HUES64 (cell line): ENCODE data around the gene COLEC12.
"Not testable (repeated sequence)": the region's sequence is repeated elsewhere in the genome, so short reads cannot be mapped to it uniquely, and the experiment has no call there.

Source experiments
- H3K27ac ChIP-seq: 2 replicates; pipeline ENCODE4 v1.7.0; 2013; ENCODE audit warnings: low read depth, low read length, inconsistent platforms
- H3K27me3 ChIP-seq: 2 replicates; pipeline ENCODE4 v1.6.1; 2013; ENCODE audit warnings: mild to moderate bottlenecking, low read length; ENCODE audit not compliant: insufficient read depth
- H3K36me3 ChIP-seq: 2 replicates; pipeline ENCODE4 v1.6.1; 2013; ENCODE audit warnings: mild to moderate bottlenecking, low read length; ENCODE audit not compliant: insufficient read depth
- H3K4me1 ChIP-seq: 2 replicates; pipeline ENCODE4 v1.6.1; 2013; ENCODE audit warnings: mild to moderate bottlenecking, low read length, moderate library complexity; ENCODE audit not compliant: insufficient read depth
- H3K4me3 ChIP-seq: 2 replicates; pipeline ENCODE4 v1.5.1; 2013; ENCODE audit warnings: mild to moderate bottlenecking, low read length, moderate library complexity
- H3K9ac ChIP-seq: 2 replicates; pipeline ENCODE4 v1.6.1; 2013; ENCODE audit warnings: mild to moderate bottlenecking, low read depth, low read length
- H3K9me3 ChIP-seq: 2 replicates; pipeline ENCODE4 v1.6.1; 2013; ENCODE audit warnings: low read depth, low read length; ENCODE audit not compliant: insufficient read depth
- WGBS: fragments of 150-250, 120-280 bp; methylation state at CpG from one replicate; pipeline ENCODE4 v1.1.7; 2013; ENCODE audit warnings: missing lambda C conversion rate; 5-methylcytosine and 5-hydroxymethylcytosine counted together

COLEC12 gene

GRCh38 chr18:405006-405405, 95.5 kb downstream of the COLEC12 start:
- H3K27ac ChIP-seq, H3K27me3 ChIP-seq, H3K36me3 ChIP-seq, H3K4me3 ChIP-seq, H3K4me1 ChIP-seq, H3K9ac ChIP-seq: not testable (repeated sequence)
- H3K9me3 ChIP-seq, result peaks cover 11% of the 10 kb centered on the region; the same call in 1 of the 2 replicates
- 97% methylated on average over 4 of the region's 4 CpGs for WGBS

- WGBS, result 94% methylated on average over 7 of the region's 8 CpGs
- H3K9ac ChIP-seq, result no peak overlapping the region
Measured at GRCh38 chr18:404061-404636, 96.4 kb downstream of the COLEC12 start.

DNA sequence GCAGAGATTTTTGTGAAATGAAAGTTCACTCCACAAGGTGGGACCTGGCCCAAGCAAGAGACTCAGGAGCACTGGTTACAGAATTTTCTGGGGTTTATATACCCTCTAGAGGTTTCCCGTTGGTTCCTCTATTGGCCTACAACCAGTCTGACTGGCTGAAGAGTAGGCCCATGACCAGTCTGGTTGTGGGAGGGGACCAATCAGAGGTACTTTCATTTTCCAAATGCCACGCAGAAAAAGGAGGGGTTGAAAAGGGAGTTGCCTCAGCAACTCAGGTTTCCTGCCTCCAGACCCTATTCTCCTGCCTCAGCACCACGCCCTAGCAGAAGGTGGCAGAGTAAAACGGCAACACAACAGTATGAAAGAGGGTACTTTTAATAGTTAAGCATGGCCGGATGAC, 98.4 kb downstream of the COLEC12 start:
- Histone ChIP-seq H3K9me3 (peaks cover 11% of the 10 kb centered on the region; the same call in 1 of the 2 replicates), H3K9ac (no peak overlapping the region), H3K4me3 (no peak overlapping the region), H3K27ac (no peak overlapping the region), H3K27me3 (no peaks in the 10 kb centered on the region), H3K4me1 (no peaks in the 10 kb centered on the region), H3K36me3 (no peaks in the 10 kb centered on the region)
- WGBS, result 94% methylated on average over 5 of the region's 5 CpGs

More at GRCh38 chr18:404061-404636, 96.4 kb downstream of the COLEC12 start:
- H3K27me3 ChIP-seq, result no peaks in the 10 kb centered on the region
- H3K4me1 ChIP-seq, result no peaks in the 10 kb centered on the region
- no peak overlapping the region for H3K4me3 ChIP-seq
- H3K36me3 ChIP-seq, result no peaks in the 10 kb centered on the region
- H3K9me3 ChIP-seq, result peaks cover 11% of the 10 kb centered on the region; the same call in 1 of the 2 replicates
- H3K27ac ChIP-seq, result no peak overlapping the region

GRCh38 chr18:400456-400855, 100.0 kb downstream of the COLEC12 start:
- H3K36me3 ChIP-seq, result no peaks in the 10 kb centered on the region
- 0 out of 2 replicates have a peak, but pooled peaks cover 3% of the 10 kb centered on the region for H3K4me1 ChIP-seq
- H3K9ac ChIP-seq, result no peak overlapping the region
- no peaks in the 10 kb centered on the region for H3K27me3 ChIP-seq
- 93% methylated on average over 5 of the region's 5 CpGs for WGBS
- H3K9me3 ChIP-seq, result peaks cover 9% of the 10 kb centered on the region; the same call in 1 of the 2 replicates
- H3K27ac ChIP-seq, result no peak overlapping the region
- H3K4me3 ChIP-seq, result no peak overlapping the region

- WGBS, result 83% methylated on average over 10 of the region's 10 CpGs
- H3K27ac ChIP-seq, result no peak overlapping the region
- no peaks in the 10 kb centered on the region for H3K27me3 ChIP-seq
- no peak overlapping the region for H3K4me3 ChIP-seq
- peaks cover 4% of the 10 kb centered on the region; the same call in 1 of the 2 replicates for H3K9me3 ChIP-seq
- H3K36me3 ChIP-seq, result no peaks in the 10 kb centered on the region
- H3K4me1 ChIP-seq, result 0 out of 2 replicates have a peak, but pooled peaks cover 3% of the 10 kb centered on the region
- no peak overlapping the region for H3K9ac ChIP-seq
Measured at GRCh38 chr18:399631-400135, 100.8 kb downstream of the COLEC12 start.

DNA sequence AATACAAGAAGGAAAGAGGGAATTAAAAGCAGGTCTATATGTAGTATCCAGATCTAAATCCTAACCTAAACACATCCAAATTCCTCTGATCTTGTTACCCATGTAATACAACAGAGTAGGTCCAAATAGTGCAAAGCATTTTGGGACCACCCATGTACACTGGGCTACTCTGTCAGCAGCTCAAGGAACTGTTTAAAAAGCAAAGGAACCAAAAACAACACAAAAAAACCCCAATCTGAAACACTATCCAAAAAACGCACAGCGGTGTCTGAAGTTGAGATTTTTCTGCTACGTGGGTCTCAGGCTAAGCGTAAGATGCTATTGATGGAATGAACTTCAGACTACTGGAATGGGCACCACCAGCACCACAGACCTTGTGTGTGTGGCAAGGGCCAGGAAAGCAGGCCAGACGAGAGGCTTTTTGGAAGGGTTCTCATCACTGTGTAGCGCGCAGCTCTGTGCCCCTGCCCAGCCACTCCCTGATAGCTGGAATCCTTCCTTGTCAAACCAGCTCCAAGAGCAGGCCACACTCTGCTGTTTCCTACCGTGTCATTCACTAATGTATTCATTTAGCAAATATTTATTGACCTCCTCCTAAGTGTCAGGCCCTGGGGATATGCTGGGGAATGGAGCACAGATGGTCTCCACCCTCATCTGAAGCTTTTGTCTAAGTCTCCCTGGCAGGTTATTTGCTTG, 101.4 kb downstream of the COLEC12 start:
- no peak overlapping the region for H3K9ac ChIP-seq
- WGBS, result 79% methylated on average over 8 of the region's 8 CpGs
- no peak overlapping the region for H3K4me3 ChIP-seq
- no peaks in the 10 kb centered on the region for H3K27me3 ChIP-seq
- no peak overlapping the region for H3K27ac ChIP-seq
- no peaks in the 10 kb centered on the region for H3K36me3 ChIP-seq
- H3K9me3 ChIP-seq, result peaks cover 1% of the 10 kb centered on the region; the same call in 1 of the 2 replicates
- 0 out of 2 replicates have a peak, but pooled peaks cover 3% of the 10 kb centered on the region for H3K4me1 ChIP-seq

- WGBS, result 93% methylated on average over 3 of the region's 3 CpGs
- no peak overlapping the region for H3K27ac ChIP-seq
- H3K27me3 ChIP-seq, result no peaks in the 10 kb centered on the region
- H3K9ac ChIP-seq, result no peak overlapping the region
- H3K36me3 ChIP-seq, result no peaks in the 10 kb centered on the region
- H3K4me1 ChIP-seq, result 0 out of 2 replicates have a peak, but pooled peaks cover 3% of the 10 kb centered on the region
- no peak overlapping the region for H3K4me3 ChIP-seq
- H3K9me3 ChIP-seq, result no peaks in the 10 kb centered on the region
Measured at GRCh38 chr18:396556-396955, 103.9 kb downstream of the COLEC12 start.

DNA sequence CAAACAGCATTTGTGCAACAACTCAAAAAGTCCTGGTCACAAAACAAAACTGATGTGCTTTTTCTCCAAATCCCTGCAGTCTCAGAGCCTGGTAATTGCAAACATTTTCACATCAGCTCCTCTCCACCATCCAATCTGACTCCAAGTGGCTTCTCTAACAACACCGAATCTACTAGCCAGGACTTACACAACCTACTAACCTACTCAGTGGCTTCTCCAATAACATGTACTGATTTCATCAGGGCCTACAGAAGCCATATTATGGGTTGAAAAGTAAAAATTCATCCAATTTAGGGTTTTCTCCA, 104.3 kb downstream of the COLEC12 start:
- no peaks in the 10 kb centered on the region for H3K9me3 ChIP-seq
- no peaks in the 10 kb centered on the region for H3K27me3 ChIP-seq
- no peaks in the 10 kb centered on the region for H3K36me3 ChIP-seq
- H3K27ac ChIP-seq, result no peak overlapping the region
- no peak overlapping the region for H3K4me3 ChIP-seq
- no peak overlapping the region for H3K9ac ChIP-seq
- WGBS, result 91% methylated on average over 1 of the region's 1 CpG
- H3K4me1 ChIP-seq, result 0 out of 2 replicates have a peak, but pooled peaks cover 3% of the 10 kb centered on the region

- Histone ChIP-seq H3K4me1 (0 out of 2 replicates have a peak, but pooled peaks cover 3% of the 10 kb centered on the region), H3K27me3 (no peaks in the 10 kb centered on the region), H3K9ac (no peak overlapping the region), H3K27ac (no peak overlapping the region), H3K4me3 (no peak overlapping the region), H3K36me3 (no peaks in the 10 kb centered on the region), H3K9me3 (no peaks in the 10 kb centered on the region)
- 82% methylated on average over 13 of the region's 13 CpGs for WGBS
Measured at GRCh38 chr18:395456-396250, 104.8 kb downstream of the COLEC12 start.

DNA sequence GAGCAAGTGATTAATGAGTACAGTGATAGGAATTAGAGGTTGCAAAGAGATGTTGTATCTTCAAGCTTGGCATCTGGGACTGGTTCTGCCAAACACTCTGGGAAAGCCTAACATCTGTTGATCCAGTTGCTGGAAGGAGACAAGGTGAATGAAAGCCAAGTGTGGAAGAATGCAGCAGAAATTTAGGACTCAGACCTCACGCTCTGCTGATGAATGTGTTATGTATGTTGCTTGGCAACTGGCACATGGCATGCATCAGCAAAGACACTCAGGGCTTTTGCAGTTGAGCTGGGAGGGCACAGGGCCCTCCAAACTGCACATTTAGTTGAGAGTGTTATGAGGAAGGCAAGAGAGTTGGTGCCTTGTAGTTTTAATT, 105.5 kb downstream of the COLEC12 start:
- Histone ChIP-seq H3K27me3 (no peaks in the 10 kb centered on the region), H3K9me3 (no peaks in the 10 kb centered on the region), H3K9ac (no peak overlapping the region), H3K27ac (no peak overlapping the region), H3K36me3 (no peaks in the 10 kb centered on the region), H3K4me3 (no peak overlapping the region), H3K4me1 (0 out of 2 replicates have a peak, but pooled peaks cover 3% of the 10 kb centered on the region)
- 86% methylated on average over 1 of the region's 1 CpG for WGBS
